DND-41 (cell line): ENCODE data around the gene FERMT2.

Experiments used
- ATAC-seq: fragments of 200-7000 bp; cut with Tn5 transposase; 3 replicates; pipeline ENCODE4 v1.9.1; 2021; ENCODE audit warnings: low read depth; ENCODE audit not compliant: insufficient read depth
- DNase-seq: peaks from one replicate; pipeline ENCODE4 v3.0.0-alpha.2; 2020
- H2AFZ ChIP-seq: 2 replicates; pipeline ENCODE4 v1.6.0; 2012; ENCODE audit warnings: low read depth, low read length
- H3K27ac ChIP-seq: 2 replicates; pipeline ENCODE4 v1.5.1; 2012; ENCODE audit warnings: low read length, inconsistent platforms
- H3K27me3 ChIP-seq: fragments of 200-600 bp; sonication (generic); 2 replicates; pipeline ENCODE4 v1.6.0; 2012; ENCODE audit warnings: low read length, mild to moderate bottlenecking, inconsistent platforms; ENCODE audit not compliant: insufficient read depth, poor library complexity
- H3K36me3 ChIP-seq: 2 replicates; pipeline ENCODE4 v1.5.1; 2012; ENCODE audit warnings: low read length, inconsistent platforms; ENCODE audit not compliant: insufficient read depth
- H3K4me1 ChIP-seq: 2 replicates; pipeline ENCODE4 v1.5.1; 2012; ENCODE audit warnings: mild to moderate bottlenecking, low read length; ENCODE audit not compliant: insufficient read depth
- H3K4me2 ChIP-seq: 2 replicates; pipeline ENCODE4 v1.6.0; 2012; ENCODE audit warnings: mild to moderate bottlenecking, moderate library complexity, low read length, inconsistent platforms; ENCODE audit not compliant: insufficient read depth
- H3K4me3 ChIP-seq, 2 experiments: fragments of 200-600 bp in 1 of 2; shearing (Covaris generic) in 1 of 2; 2 replicates each; pipeline ENCODE4 v1.5.1; 2012 to 2016; ENCODE audit warnings: inconsistent platforms in 2 of 2, low read length in 2 of 2, mild to moderate bottlenecking in 2 of 2, low read depth in 1 of 2, moderate library complexity in 1 of 2
- H3K79me2 ChIP-seq: 2 replicates; pipeline ENCODE4 v1.6.0; 2012; ENCODE audit warnings: low read length, inconsistent platforms; ENCODE audit not compliant: insufficient read depth
- H3K9ac ChIP-seq: 2 replicates; pipeline ENCODE4 v1.6.0; 2012; ENCODE audit warnings: low read depth, mild to moderate bottlenecking, inconsistent platforms, low read length, moderate library complexity
- H3K9me3 ChIP-seq: 2 replicates; pipeline ENCODE4 v1.5.1; 2012; ENCODE audit warnings: low read length, moderate library complexity, mild to moderate bottlenecking, inconsistent platforms; ENCODE audit not compliant: insufficient read depth, severe bottlenecking
- H4K20me1 ChIP-seq: 2 replicates; pipeline ENCODE4 v1.6.0; 2012; ENCODE audit warnings: low read length; ENCODE audit not compliant: insufficient read depth
- CTCF ChIP-seq: IDR thresholded peaks from 2 replicates; pipeline ENCODE4 v1.5.1; 2012; ENCODE audit warnings: borderline replicate concordance, low read length, moderate library complexity, mild to moderate bottlenecking; ENCODE audit not compliant: poor library complexity, severe bottlenecking; ENCODE audit errors: extremely low read depth
- EZH2 ChIP-seq: IDR thresholded peaks from 3 replicates; pipeline ENCODE4 v1.6.1; 2012; ENCODE audit warnings: borderline replicate concordance, low read depth, mild to moderate bottlenecking, moderate library complexity, low read length, inconsistent platforms; ENCODE audit not compliant: severe bottlenecking

FERMT2 gene

GRCh38 chr14:52840877-52841276 lies 110.0 kb downstream of the FERMT2 start:
- ATAC-seq: no peak
- Histone ChIP-seq H3K4me2 (no peak overlapping the region), H3K79me2 (no peaks in the 10 kb centered on the region), H3K27me3 (no peaks in the 10 kb centered on the region), H3K9ac (no peak overlapping the region), H4K20me1 (no peaks in the 10 kb centered on the region), H3K27ac (no peak overlapping the region), H3K36me3 (no peaks in the 10 kb centered on the region), H3K4me1 (no peaks in the 10 kb centered on the region), H3K9me3 (no peaks in the 10 kb centered on the region), H3K4me3 (no peak overlapping the region), H2AFZ (no peak overlapping the region)
- TF ChIP-seq CTCF (no peak), EZH2 (no peak)
- DNase-seq: no peak

GRCh38 chr14:52837451-52837850 lies 113.4 kb downstream of the FERMT2 start:
- no peaks in the 10 kb centered on the region for H3K79me2 ChIP-seq
- no peaks in the 10 kb centered on the region for H3K36me3 ChIP-seq
- TF ChIP-seq CTCF (no peak), EZH2 (no peak)
- no peak overlapping the region for H3K9ac ChIP-seq
- no peaks in the 10 kb centered on the region for H3K27me3 ChIP-seq
- no peaks in the 10 kb centered on the region for H3K9me3 ChIP-seq
- peak overlapping the region; percentile 15; the same call in 1 of the 2 replicates for H2AFZ ChIP-seq
- H3K4me2 ChIP-seq: no peak overlapping the region
- no peaks in the 10 kb centered on the region for H3K4me1 ChIP-seq
- H4K20me1 ChIP-seq: no peaks in the 10 kb centered on the region
- H3K27ac ChIP-seq: no peak overlapping the region
- ATAC-seq: no peak
- H3K4me3 ChIP-seq: no peak overlapping the region
- DNase-seq: no peak

- H2AFZ ChIP-seq: no peak overlapping the region
- no peak overlapping the region for H3K4me2 ChIP-seq
- H3K27me3 ChIP-seq: no peaks in the 10 kb centered on the region
- TF ChIP-seq CTCF (no peak), EZH2 (no peak)
- H3K9ac ChIP-seq: no peak overlapping the region
- DNase-seq: no peak
- no peaks in the 10 kb centered on the region for H3K36me3 ChIP-seq
- H3K79me2 ChIP-seq: no peaks in the 10 kb centered on the region
- no peak for ATAC-seq
- H3K4me1 ChIP-seq: no peaks in the 10 kb centered on the region
- no peak overlapping the region for H3K4me3 ChIP-seq
- H3K27ac ChIP-seq: no peak overlapping the region
- no peaks in the 10 kb centered on the region for H4K20me1 ChIP-seq
- no peaks in the 10 kb centered on the region for H3K9me3 ChIP-seq
Observed at GRCh38 chr14:52836063-52836462, 114.8 kb downstream of the FERMT2 start.
